ENCODE data around the gene EFEMP2.

Gene EFEMP2

GRCh38 chr11:65872586-65873317, at the start of gene EFEMP2:
Gene EFEMP2 (minus strand): TSS chr11:65872800. CDS start chr11:65872354, 446 bp downstream.
- DNase-seq: no peak

- DNase-seq: no peak
Measured at GRCh38 chr11:65921876-65922275, 49.3 kb upstream of the EFEMP2 start.

- no peak for DNase-seq
Measured at GRCh38 chr11:65921033-65921555, 48.5 kb upstream of the EFEMP2 start.

GRCh38 chr11:65920372-65920802, 47.8 kb upstream of the EFEMP2 start:
- no peak for DNase-seq

GRCh38 chr11:65919573-65920371, 47.2 kb upstream of the EFEMP2 start:
- DNase-seq: peak; percentile 74

GRCh38 chr11:65919141-65919572, 46.6 kb upstream of the EFEMP2 start, which contains the start of gene DRAP1:
Gene DRAP1 (plus strand): TSS chr11:65919426. CDS start chr11:65919502, 76 bp downstream.
- peak; percentile 99 for DNase-seq

- peak; percentile 69 for DNase-seq
Measured at GRCh38 chr11:65918211-65919140, 45.9 kb upstream of the EFEMP2 start, which contains the start of gene C11orf68. Gene C11orf68 (minus strand): TSS chr11:65919062. CDS start chr11:65919031, 31 bp downstream.

GRCh38 chr11:65917434-65918210, 45.0 kb upstream of the EFEMP2 start:
- DNase-seq: no peak

- DNase-seq: no peak
Measured at GRCh38 chr11:65917077-65917433, 44.5 kb upstream of the EFEMP2 start.

- no peak for DNase-seq
Measured at GRCh38 chr11:65916391-65916790, 43.8 kb upstream of the EFEMP2 start.

- DNase-seq: peak; percentile 98
Measured at GRCh38 chr11:65915821-65916251, 43.2 kb upstream of the EFEMP2 start.

- no peak for DNase-seq
Measured at GRCh38 chr11:65915101-65915820, 42.7 kb upstream of the EFEMP2 start.

GRCh38 chr11:65912845-65913244, 40.2 kb upstream of the EFEMP2 start:
- no peak for DNase-seq

- DNase-seq: peak; percentile 77
Measured at GRCh38 chr11:65911682-65912568, 39.3 kb upstream of the EFEMP2 start.

- DNase-seq: no peak
Measured at GRCh38 chr11:65907878-65908277, 35.3 kb upstream of the EFEMP2 start.

GRCh38 chr11:65906602-65907001, 34.0 kb upstream of the EFEMP2 start:
- no peak for DNase-seq

- no peak for DNase-seq
Measured at GRCh38 chr11:65903715-65904114, 31.1 kb upstream of the EFEMP2 start.

GRCh38 chr11:65903068-65903481, 30.5 kb upstream of the EFEMP2 start:
- peak; percentile 96 for DNase-seq

GRCh38 chr11:65900899-65901180, 28.2 kb upstream of the EFEMP2 start:
- DNase-seq: no peak
